GM18861 (cell line): ENCODE measurements around the gene STK40.

Source experiments
- ATAC-seq: cut with Tn5 transposase; IDR thresholded peaks from one replicate; pipeline ENCODE4 v1.9.1; 2021; ENCODE audit not compliant: unreplicated experiment

The STK40 gene

DNA sequence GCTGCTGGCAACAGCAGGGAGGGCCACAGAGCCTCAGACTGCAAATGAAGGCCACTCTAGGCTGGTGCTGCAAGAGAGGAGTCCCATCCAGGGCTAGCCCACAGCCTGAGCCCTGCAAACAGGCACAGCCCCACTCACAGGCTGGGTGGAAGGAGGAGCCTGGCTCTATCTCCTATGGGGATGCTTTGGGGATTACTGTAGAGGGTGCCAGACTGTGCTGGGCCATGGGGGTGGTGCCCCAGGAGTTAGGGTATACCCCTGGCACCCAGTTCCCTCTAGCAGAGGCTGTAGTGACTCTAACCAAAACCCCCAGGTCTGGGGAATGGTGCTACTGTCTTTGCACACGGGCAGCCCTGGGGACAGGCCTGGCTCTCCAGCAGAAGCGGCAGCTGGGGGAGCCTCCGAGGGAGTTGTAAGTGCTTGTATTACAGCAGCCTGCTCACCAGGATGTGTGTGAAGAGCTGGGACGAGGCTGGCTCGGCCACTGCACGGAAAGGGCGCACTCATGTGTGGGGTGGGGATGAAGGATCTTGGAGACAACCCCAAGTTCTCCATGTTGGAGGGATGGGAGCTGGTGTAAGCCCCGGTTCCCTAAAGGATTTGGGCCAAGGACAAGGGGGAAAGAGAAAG is 38.9 kb downstream of the STK40 start:
- ATAC-seq: no peak

- ATAC-seq: no peak
Measured at GRCh38 chr1:36345353-36345752, 40.4 kb downstream of the STK40 start.

- ATAC-seq: no peak
Measured at GRCh38 chr1:36344395-36344680, 41.4 kb downstream of the STK40 start.

DNA sequence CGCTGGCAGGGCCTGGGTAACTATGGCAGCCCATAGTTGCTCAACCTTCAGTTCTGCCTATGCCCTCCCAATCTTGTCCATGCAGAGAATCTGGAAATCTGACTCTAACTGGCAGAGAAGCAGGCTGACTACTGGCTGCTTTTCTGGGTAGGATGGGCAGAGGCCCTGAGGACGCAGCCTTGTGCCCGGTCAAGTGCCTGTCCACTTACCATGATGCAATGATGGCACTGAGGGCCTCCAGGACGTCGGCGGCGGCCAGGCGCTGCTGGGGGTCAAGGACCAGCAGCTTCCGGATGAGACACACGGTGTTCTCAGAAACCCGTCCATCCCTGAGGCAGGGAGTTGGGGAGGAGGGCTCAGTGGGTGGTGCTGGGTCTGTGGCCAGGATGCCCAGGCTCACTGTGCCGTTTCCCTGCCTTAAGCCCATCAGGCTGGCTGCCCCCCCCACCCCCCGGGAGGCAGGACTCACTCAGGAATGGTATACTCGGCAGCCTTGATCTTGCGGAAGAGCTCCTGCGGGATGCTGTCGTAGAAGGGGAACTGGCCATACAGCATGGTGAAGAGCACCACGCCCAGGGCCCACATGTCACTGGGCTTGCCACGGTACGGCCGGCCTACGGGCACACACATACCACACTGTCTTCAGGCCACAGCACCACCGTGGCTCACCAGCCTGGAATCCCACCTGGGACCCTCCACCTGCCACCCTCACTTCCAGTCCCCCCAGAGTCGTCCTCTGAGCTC is 41.9 kb downstream of the STK40 start:
- ATAC-seq: no peak

GRCh38 chr1:36342426-36343185 is 43.1 kb downstream of the STK40 start:
- ATAC-seq: no peak

GRCh38 chr1:36341626-36342320 is 44.0 kb downstream of the STK40 start:
- no peak for ATAC-seq

DNA sequence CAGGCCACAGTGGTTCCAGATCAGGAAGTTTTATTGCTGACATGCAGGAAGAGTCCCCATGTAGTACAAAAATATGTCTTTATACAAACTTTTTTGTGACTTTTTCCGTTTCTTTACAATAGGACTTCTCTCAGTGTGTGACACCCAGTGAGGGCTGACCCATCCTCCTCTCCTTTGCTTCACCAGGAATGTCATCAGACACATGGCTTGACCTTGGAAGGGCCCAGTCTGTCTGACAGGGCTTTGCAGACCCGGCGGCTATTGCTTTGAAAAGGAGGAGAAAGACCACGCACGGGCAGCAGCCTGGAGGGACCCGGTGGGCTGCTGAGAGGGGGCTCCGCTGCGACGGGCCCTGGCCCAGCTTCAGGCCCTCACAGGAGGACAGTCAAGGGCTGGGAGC is 46.1 kb downstream of the STK40 start:
- no peak for ATAC-seq

GRCh38 chr1:36339215-36339614 is 46.5 kb downstream of the STK40 start:
- ATAC-seq: no peak

- ATAC-seq: no peak
Measured at GRCh38 chr1:36337830-36338229, 47.9 kb downstream of the STK40 start.

- ATAC-seq: no peak
Measured at GRCh38 chr1:36330940-36331339, 54.8 kb downstream of the STK40 start.

DNA sequence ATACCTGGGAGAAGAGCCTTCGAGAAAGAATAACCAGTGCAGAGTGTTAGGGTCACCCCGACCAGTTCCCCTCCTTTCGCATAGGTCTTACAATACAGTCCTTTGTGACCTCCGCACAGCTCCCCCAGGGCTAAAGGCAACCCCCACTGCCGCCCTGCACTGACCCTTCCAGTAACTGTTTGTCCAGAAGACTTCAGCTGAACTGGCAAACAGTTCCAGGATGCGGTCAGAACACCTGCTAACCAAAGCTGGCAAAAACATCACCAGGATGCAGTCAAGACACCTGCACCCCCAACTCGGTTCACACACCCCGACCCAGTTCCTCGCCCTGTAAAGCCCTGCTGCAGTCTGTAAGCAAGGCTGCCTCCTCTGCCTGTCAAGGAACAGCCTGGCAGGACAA is 55.9 kb downstream of the STK40 start:
- ATAC-seq: no peak

DNA sequence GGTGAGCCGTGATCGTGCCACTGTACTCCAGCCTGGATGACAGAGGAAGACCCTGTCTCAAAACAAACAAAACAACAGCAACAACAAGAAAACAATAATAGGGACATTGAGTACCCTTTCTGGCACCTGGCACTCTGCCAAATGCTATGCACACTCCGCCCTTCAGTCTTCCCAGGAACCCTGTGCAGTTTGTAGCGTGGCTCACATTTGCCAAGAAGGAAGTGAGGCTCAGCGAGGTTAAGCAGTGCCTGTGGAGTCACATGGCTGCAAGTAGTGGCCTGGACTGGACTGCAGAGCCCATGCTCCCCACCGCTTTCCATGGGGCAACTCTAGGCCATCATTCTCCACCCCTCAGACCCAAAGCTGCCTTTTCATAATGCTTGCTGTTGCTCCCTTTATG is 57.0 kb downstream of the STK40 start:
- ATAC-seq: no peak

GRCh38 chr1:36328088-36328480 is 57.6 kb downstream of the STK40 start:
- ATAC-seq: no peak

DNA sequence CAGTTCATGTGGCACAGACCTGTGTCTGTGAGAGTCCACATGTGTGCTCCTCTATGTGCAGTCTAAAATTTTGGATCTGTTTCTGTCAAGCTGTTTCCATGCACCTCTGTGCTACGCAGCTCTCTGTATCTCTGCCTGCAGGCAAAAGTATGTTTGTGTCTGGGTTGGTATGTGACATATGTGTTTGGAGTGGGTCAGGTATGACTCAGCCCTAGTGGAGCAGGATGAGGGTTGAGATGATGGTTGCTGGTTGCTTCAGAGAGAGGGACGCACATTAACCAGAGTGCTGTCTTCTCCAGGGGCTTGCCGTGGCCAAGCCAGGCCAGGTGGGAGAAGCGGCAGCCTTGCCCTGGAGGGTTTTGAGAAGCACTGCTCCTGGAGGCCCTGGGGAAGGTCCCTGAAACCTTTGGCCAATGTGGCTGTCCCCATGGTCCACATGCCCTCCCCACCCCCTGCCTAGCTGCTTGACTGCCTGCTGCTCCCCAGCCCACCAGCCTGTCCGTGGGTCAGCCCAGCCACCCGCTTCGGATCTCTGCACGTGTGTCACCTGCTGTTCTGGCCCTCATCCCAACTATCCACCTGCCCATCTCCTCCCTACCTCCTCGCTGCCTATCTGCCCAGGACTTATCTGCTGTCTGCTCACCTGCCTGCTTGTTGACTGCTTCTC is 58.2 kb downstream of the STK40 start:
- no peak for ATAC-seq

DNA sequence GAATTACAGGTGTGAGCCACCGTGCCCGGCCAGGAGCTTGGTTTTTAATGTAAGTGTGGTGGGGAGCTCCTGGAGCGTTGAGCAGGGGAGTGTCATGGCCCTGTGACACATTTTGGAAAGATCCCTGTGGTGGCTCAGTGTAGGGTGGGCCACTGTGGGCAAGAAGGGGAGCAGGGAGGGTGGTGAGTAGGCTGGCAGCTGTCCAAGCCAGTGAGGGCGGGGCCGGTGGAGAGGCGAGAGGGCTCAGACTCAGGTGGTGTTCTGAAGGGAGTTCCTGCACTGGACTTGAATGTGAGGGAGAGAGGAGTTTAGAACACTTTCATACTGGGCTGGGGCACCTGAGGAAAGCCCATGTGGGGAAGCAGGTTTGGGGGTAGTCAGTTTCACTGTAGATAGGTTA is 59.2 kb downstream of the STK40 start:
- no peak for ATAC-seq

GRCh38 chr1:36324353-36324703 is 61.4 kb downstream of the STK40 start:
- ATAC-seq: no peak

DNA sequence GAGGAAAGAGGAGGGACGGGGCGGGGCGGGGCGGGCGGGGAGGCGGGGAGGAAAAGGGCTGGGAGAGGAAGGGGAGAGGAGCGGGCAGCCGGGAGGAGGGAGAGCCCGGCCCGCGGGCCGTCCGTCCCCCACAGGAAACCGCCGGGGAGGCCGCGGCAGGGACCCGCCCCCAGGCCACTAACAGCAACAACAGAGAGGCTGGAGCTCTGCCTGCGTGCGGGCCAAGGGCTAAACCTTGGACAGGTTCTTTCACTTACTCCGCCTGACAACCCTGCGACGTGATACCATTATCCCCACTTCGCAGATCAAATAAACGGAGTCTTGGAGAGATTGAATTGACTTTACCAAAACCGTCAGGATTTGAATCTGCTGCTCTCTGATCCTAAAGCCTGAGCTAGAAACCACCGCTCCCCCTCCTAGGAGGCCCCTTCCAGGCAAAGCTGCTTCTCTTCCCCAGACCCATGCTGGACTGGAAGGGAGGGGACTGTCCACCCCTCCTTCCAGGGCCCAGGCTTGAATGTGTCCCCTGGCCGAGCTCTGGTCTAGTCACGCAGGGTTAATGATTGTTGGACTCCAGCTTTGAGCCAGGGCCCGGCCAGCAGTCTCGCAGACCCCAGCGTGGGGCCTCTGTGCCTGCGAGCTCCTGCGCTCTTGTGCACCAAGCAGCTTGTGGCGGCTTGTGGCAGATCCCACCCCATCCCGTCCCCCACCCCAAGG is 61.9 kb downstream of the STK40 start, which contains the start of gene EVA1B:
Gene EVA1B, minus strand, starts transcription at position 10 of the 717 bp plus-strand sequence. CDS start 608 bp downstream, outside the sequence.
- ATAC-seq: no peak

GRCh38 chr1:36322786-36323635 is 62.7 kb downstream of the STK40 start:
- ATAC-seq: no peak

GRCh38 chr1:36322041-36322785 is 63.5 kb downstream of the STK40 start:
- ATAC-seq: no peak
